GM21529 (cell line): ENCODE measurements around the gene KIR3DL2.
"Not testable (repeated sequence)": the region's sequence is repeated elsewhere in the genome, so short reads cannot be mapped to it uniquely, and the experiment has no call there.

ENCODE experiments used
- ATAC-seq: cut with Tn5 transposase; IDR thresholded peaks from one replicate; pipeline ENCODE4 v1.9.1; 2021; ENCODE audit not compliant: unreplicated experiment

Gene KIR3DL2

DNA sequence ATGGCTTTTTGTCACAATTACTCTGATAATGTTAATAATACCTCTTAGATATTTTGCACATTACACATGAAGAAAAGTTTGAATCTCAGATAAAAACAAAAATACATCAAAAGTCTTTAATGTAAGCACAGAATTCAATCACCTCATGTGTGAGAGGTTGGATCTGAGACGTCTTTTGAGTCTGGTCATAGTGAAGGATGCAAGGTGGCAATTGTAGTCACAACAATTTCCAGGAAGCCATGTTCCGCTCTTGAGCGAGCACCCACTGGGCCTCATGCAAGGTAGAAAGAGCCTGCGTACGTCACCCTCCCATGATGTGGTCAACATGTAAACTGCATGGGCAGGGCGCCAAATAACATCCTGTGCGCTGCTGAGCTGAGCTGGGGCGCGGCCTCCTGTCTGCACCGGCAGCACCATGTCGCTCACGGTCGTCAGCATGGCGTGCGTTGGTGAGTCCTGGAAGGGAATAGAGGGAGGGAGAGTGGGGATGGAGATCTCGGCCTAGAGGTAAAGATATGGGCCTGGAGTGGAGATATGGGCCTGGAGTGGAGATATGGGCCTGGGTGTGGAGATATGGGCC is at the start of gene KIR3DL2:
KIR3DL2 (plus strand) TSS at position 383 of the 580 bp plus-strand sequence; CDS start at position 416, 33 bp downstream.
- not testable (repeated sequence) for ATAC-seq

DNA sequence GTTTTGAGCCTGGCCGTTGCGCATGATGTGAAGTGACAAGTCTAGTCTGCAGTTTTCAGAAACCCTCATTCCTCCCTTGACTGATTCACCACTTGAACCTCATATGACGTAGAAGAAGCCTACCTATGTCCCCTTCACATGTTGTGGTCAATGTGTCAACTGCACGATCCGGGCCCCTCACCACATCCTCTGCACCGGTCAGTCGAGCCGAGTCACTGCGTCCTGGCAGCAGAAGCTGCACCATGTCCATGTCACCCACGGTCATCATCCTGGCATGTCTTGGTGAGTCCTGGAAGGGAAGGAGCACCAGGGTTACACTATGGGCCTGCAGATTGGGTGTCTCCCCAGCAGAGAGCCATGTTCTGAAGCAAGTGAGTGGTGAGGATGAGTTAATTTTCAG is 46.8 kb upstream of the KIR3DL2 start, which contains the start of gene KIR2DL4:
KIR2DL4 (plus strand) TSS at position 201 of the 400 bp plus-strand sequence; CDS start at position 243, 42 bp downstream.
- ATAC-seq: no peak

DNA sequence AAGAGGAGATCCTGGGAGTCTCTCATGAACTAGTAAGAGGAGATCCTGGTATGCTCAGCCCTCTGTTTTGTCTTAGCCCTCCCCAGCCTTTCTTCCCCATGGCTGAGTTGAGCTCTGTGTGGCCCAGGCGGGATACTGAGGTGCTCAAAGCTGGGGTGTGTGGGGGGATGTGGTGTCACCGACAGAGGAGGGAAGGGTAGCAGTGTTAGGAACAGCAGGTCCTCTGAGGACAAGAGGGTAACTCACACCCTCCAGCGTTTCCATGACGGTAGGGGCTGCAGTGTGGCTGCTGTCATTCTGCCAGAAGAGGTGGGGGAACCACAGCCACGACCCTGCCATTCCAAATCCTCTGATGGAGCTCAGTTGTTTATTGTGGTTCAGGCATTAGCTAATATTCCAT is 46.1 kb upstream of the KIR3DL2 start:
- ATAC-seq: no peak

DNA sequence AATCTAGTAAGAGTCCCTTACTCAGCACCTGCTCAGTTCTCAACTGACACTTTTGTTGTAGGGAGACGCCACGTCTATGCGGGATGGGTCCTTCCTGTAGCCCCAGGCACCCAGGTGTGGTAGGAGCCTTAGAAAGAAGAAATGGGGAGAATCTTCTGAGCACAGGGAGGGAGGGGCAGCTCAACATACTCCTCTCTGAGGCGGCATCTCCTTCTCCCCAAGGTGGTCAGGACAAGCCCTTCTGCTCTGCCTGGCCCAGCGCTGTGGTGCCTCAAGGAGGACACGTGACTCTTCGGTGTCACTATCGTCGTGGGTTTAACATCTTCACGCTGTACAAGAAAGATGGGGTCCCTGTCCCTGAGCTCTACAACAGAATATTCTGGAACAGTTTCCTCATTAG is 45.7 kb upstream of the KIR3DL2 start:
- ATAC-seq: no peak

DNA sequence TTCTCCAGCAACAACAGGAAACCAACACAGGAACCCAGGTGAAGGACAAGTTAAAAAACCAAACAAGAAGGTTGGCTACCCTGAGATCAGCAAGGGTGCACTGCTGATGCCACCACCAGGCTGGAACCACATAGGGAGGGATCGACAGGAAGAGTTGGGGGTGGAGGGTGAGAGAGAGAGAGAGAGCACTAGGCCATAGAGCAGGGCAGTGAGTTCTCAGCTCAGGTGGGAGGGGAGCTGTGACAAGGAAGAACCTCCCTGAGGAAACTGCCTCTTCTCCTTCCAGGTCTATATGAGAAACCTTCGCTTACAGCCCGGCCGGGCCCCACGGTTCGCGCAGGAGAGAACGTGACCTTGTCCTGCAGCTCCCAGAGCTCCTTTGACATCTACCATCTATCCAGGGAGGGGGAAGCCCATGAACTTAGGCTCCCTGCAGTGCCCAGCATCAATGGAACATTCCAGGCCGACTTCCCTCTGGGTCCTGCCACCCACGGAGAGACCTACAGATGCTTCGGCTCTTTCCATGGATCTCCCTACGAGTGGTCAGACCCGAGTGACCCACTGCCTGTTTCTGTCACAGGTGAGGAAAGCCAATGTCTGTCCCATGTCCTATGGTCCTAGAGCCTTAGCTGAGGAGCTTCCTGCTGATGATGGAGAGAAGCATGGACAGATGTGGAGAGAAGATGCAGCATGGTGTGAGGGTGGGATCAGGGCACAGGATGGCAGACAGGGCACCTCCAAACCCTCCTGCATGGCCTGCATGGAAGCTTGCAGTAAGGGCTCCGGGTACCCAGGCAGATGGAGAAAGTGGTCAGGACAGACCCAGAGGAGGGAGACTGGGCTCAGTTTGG is 44.4 kb upstream of the KIR3DL2 start:
- no peak for ATAC-seq

DNA sequence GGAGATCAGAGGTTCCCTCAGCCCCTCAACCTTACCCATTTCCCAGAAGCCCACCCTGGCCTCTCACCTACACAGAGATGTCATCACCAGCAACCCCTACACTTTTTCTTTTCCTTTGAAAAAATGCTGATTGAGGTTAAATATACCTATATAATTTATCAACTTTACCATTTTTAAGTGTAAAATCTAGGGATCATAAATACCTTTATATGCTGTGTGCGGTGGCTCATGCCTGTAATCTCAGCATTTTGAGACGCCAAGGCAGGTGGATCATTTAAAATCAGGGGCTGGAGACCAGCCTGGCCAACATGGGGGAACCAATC is 43.8 kb upstream of the KIR3DL2 start:
- no peak for ATAC-seq

DNA sequence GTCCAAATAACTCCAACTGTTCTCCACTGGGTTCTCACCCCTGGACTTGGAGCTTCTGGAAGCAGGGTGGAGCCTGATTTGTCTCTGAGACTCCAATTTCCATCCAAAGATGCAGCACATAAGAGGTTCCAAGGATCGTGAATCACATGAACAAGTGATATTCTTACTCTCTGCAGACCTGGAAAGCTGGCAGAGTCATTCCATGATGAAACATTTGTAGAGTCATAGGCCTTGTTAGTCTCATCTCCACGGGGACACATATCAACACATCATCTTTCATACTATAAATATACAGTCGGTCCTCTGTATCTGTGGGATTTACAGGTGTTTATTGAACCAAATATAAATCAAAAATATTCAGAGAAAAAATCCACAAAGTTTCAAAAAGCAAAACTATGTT is 35.7 kb upstream of the KIR3DL2 start:
- ATAC-seq: not testable (repeated sequence)

DNA sequence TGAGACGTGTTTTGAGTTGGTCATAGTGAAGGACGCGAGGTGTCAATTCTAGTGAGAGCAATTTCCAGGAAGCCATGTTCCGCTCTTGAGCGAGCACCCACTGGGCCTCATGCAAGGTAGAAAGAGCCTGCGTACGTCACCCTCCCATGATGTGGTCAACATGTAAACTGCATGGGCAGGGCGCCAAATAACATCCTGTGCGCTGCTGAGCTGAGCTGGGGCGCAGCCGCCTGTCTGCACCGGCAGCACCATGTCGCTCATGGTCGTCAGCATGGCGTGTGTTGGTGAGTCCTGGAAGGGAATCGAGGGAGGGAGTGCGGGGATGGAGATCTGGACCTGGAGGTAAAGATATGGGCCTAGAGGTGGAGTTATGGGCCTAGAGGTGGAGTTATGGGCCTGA is 34.0 kb upstream of the KIR3DL2 start, which contains the start of gene KIR3DL1:
KIR3DL1 (plus strand) TSS at position 218 of the 400 bp plus-strand sequence.
- not testable (repeated sequence) for ATAC-seq

DNA sequence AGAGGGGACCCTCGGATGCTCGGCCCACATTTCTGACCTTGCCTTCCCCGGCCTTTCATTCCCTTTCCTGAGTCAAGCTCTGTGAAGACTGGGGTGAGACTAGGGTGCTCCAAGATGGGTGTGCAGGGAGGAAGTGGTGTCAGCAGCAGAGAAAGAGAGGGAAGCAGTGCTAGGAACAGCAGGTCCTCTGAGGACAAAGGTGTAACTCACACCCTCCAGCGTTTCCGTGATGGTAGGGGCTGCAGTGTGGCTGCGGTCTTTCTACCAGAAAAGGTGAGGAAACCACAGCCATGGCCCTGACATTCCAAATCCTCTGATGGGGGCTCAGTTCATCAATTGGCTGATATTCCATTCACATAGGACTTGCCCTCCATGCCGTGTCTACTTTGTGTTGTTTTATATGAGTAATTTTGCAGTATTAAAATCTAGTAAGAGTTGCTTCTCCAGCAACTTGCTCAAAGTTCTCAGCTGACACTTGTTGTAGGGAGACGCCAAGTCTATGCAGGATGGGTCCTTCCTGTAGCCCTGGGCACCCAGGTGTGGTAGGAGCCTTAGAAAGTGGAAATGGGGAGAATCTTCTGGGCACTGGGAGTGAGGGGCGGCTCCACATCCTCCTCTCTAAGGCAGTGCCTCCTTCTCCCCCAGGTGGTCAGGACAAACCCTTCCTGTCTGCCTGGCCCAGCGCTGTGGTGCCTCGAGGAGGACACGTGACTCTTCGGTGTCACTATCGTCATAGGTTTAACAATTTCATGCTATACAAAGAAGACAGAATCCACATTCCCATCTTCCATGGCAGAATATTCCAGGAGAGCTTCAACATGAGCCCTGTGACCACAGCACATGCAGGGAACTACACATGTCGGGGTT is 32.3 kb upstream of the KIR3DL2 start:
- ATAC-seq: no peak

DNA sequence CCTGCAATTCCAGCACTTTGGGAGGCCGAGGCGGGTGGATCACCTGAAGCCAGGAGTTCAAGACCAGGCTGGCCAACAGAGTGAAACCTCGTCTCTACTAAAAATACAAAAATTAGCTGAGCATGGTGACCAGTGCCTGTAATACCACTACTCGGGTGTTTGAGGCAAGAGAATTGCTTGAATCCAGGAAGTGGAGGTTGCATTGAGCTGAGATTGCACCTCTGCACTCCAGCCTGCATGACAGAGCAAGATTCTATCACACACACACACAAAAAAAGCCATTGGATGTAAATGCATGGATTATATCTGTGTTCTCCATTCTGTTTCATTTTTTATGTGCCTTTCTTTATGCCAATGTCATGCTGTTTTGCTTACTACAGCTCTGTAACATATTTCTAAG is 25.8 kb upstream of the KIR3DL2 start:
- not testable (repeated sequence) for ATAC-seq

DNA sequence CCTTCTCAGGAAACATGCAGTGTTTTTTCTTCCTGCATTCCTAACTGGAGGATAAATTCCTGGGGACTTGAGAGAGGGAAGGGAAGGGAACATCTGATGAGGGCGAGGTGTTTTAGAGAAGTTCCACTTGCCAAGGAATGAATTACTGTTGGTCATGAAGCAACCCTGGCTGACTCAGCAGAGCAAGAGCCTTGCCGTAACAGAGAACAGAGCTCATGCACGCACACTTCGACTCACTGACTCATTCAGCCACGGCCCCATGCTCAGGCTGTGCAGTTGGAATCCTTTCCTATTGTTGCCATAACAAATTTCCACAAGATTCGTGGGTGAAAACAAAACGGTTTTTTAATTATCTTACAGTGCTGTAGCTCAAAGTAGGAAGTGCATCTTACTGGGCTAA is 24.9 kb upstream of the KIR3DL2 start:
- not testable (repeated sequence) for ATAC-seq

DNA sequence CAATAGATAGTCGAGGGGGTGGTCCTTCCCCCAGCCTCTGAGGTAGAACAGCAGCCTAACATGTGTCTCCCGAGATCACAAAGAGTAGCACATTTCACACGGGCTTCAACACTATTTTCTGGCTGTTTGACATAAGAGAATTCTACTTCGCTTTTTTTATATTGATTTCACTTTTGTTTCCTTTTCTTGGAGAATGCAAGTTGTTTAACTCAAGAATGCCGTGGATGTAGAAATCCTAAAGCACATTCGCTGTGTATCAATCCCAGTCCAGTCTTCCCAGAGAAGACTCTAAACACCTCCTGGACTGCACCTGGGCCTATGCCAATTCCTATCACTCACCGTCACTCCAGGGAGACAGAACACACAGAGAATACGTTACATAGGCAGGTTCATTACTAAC is 22.2 kb upstream of the KIR3DL2 start:
- ATAC-seq: not testable (repeated sequence)

DNA sequence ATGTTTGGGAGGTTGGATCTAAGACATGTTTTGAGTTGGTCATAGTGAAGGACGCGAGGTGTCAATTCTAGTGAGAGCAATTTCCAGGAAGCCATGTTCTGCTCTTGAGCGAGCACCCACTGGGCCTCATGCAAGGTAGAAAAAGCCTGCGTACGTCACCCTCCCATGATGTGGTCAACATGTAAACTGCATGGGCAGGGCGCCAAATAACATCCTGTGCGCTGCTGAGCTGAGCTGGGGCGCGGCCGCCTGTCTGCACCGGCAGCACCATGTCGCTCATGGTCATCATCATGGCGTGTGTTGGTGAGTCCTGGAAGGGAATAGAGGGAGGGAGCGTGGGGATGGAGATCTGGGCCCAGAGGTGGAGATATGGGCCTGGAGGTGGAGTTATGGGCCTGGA is 17.7 kb upstream of the KIR3DL2 start, which contains the start of gene KIR2DS4:
KIR2DS4 (plus strand) TSS at position 181 of the 400 bp plus-strand sequence.
- ATAC-seq: not testable (repeated sequence)

DNA sequence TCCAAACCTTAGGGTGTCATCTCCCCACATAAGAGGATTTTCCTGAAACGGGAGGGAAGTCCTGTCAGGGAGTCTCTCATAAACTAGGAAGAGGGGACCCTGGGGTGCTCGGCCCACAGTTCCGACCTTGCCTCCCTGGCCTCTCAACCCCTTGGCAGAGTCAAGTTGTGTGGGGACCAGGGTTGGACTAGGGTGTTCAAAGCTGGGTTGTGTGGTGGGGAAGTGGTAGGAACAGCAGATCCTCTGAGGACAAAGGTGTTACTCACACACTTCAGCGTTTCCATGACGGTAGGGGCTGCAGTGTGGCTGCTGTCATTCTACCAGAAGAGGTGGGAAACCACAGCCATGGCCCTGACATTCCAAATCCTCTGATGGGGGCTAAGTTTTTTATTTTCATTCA is 15.1 kb upstream of the KIR3DL2 start:
- ATAC-seq: not testable (repeated sequence)

DNA sequence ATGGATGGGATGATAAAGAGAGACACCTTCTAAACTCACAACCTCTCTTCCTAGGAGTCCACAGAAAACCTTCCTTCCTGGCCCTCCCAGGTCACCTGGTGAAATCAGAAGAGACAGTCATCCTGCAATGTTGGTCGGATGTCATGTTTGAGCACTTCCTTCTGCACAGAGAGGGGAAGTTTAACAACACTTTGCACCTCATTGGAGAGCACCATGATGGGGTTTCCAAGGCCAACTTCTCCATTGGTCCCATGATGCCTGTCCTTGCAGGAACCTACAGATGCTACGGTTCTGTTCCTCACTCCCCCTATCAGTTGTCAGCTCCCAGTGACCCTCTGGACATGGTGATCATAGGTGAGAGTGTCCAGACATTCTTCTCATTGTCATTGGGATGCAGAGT is 12.7 kb upstream of the KIR3DL2 start:
- ATAC-seq: not testable (repeated sequence)

DNA sequence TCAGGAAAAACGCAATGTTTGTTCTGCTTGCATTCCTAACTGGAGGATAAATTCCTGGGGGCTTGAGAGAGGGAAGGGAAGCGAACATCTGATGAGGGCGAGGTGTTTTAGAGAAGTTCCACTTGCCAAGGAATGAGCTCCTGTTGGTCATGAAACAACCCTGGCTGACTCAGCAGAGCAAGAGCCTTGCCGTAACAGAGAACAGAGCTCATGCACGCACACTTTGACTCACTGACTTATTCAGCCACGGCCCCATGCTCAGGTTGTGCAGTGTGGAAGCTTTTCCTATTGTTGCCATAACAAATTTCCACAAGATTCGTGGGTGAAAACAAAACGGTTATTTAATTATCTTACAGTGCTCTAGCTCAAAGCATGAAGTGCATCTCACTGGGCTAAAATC is 7.1 kb upstream of the KIR3DL2 start:
- not testable (repeated sequence) for ATAC-seq

DNA sequence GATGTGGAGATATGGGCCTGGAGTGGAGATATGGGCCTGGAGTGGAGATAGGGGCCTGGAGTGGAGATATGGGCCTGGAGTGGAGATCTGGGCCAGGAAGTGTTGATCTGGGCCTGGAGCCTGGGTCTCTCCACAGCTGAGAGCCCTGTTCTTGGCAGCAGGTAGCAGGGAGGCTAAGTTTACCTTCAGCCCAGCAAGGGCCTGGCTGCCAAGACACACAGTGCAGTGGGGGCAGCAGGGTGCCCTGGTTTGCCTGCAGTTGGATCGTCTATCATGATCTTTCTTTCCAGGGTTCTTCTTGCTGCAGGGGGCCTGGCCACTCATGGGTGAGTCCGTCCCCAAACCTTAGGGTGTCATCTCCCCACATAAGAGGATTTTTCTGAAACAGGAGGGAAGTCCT is 687 bp downstream of the KIR3DL2 start:
- ATAC-seq: no peak

DNA sequence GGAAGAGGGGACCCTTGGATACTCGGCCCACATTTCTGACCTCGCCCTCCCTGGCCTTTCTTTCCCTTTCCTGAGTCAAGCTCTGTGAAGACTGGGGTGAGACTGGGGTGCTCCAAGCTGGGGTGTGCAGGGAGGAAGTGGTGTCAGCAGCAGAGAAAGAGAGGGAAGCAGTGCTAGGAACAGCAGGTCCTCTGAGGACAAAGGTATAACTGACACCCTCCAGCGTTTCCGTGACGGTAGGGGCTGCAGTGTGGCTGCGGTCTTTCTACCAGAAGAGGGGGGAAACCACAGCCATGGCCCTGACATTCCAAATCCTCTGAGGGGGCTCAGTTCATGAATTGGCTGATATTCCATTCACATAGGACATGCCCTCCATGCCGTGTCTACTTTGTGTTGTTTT is 1.1 kb downstream of the KIR3DL2 start:
- no peak for ATAC-seq

DNA sequence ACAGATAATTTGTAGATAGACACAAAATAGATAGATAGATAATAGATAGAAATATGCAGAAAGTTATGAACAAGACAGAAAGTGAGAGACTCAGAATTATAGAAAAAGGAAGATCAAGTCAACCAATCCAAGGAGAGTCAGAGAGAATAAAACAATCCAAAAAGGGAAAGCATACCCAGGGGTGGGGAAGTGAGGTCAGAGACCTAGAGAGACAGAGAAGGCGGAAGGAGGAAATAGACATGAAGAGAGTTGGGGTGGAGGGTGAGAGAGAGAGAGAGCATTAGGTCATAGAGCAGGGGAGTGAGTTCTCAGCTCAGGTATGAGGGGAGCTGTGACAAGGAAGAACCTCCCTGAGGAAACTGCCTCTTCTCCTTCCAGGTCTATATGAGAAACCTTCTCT is 5.0 kb downstream of the KIR3DL2 start:
- not testable (repeated sequence) for ATAC-seq

DNA sequence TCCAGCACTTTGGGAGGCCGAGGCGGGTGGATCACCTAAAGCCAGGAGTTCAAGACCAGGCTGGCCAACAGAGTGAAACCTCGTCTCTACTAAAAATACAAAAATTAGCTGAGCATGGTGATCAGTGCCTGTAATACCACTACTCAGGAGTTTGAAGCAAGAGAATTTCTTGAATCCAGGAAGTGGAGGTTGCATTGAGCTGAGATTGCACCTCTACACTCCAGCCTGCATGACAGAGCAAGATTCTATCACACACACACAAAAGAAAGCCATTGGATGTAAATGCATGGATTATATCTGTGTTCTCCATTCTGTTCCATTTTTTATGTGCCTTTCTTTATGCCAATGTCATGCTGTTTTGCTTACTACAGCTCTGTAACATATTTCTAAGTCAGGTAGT is 8.2 kb downstream of the KIR3DL2 start:
- not testable (repeated sequence) for ATAC-seq

DNA sequence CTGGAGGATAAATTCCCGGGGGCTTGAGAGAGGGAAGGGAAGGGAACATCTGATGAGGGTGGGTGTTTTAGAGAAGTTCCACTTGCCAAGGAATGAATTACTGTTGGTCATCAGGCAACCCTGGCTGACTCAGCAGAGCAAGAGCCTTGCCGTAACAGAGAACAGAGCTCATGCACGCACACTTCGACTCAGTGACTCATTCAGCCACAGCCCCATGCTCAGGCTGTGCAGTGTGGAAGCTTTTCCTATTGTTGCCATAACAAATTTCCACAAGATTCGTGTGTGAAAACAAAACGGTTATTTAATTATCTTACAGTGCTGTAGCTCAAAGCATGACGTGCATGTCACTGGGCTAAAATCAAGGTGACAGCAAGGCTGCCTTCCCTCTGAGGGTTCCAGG is 9.2 kb downstream of the KIR3DL2 start:
- not testable (repeated sequence) for ATAC-seq
